Measurements from ENCODE around the gene ALKBH1.

DNA sequence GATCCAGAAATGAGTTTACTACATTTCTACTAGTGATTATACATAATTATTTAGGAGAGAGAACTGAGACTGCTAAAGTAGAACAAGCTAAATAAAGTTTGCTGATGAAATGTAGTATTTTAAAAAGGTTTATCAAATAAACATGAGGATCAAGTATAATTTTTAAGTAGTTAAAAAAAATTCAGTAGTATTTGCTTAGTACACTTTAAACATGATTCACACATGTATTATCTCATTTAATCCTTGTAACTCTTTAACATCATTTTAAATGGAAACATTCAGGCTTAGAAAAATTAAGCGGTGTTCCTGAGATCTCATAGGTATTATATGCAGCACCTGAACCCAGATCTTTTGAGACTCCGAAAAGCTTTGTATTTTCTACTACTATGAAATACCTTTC is 44.4 kb upstream of the ALKBH1 start:
- TF ChIP-seq TAF1 (IDR thresholded peaks at IDR 0.05; ENCODE audit: borderline replicate concordance, low read depth, low read length) (no peak), POLR2A (IDR thresholded peaks at IDR 0.05; ENCODE audit: low read depth, low read length) (no peak)
